Urothelium cell line (cell line): Measurements from ENCODE around the gene STXBP5.
"Not testable (repeated sequence)": the region's sequence is repeated elsewhere in the genome, so short reads cannot be mapped to it uniquely, and the experiment has no call there.

Experiments used
- DNase-seq: peaks from one replicate; pipeline ENCODE4 v3.0.0; 2011; ENCODE audit warnings: low spot score, mixed read lengths
- FAIRE-seq: peaks from 2 replicates; lab custom pipeline; 2011; peaks lifted over from hg19 to GRCh38; lab: Jason Lieb, UNC

Gene STXBP5

DNA sequence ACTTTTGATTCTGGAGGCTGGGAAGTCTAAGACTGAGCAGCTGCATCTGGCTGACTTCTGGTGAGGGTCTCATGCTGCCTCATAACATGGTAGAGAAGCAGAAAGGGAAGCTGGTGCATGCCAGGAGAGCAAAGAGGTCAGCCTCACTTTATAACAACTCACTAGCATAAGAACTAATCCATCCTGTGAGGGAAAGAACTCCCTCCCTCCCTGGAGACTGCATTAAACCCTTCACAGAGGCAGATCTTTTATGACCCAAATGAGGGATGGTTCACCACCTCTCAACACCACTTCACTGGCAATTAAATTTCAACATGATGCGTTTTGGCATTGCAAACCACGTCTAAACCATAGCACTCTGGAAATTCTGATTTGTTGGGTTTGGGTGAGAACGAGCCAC is 33.9 kb downstream of the STXBP5 start:
- FAIRE-seq = no peak
- no peak for DNase-seq

DNA sequence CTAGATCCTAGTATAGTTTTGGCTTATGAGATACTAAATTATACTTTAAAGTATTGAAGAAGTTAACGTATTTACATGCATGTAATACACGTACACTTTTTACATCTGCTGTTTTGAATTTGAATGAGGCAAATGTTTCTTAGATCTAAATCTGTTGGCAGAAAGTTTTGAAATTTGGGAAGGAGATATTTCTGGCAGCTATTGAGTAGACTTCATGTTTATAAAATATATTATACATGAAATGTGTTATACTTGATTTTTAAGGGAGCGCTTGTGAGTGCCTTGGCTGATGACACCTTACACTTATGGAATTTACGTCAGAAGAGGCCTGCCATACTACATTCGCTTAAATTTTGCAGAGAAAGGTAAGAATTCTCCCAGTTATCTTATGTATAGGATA is 34.7 kb downstream of the STXBP5 start:
- FAIRE-seq (no peak), DNase-seq (no peak)

DNA sequence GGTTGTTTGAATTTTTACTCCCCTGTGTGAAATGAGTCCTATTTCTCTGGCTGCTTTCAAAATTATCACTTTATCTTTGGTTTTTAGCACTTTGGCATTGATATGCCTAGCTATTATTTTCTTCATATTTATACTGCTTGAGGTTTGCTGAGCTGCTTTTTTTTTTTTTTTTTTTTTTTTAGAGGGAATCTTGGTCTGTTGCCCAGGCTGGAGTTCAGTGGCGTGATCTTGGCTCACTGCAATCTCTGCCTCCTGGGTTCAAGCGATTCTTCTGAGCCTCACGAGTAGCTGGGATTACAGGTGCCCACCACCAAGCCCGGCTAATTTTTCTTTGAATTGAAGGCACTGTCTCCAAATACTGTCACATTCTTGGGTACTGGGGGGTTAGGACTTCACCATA is 40.6 kb downstream of the STXBP5 start:
- no peak for DNase-seq
- FAIRE-seq = no peak

DNA sequence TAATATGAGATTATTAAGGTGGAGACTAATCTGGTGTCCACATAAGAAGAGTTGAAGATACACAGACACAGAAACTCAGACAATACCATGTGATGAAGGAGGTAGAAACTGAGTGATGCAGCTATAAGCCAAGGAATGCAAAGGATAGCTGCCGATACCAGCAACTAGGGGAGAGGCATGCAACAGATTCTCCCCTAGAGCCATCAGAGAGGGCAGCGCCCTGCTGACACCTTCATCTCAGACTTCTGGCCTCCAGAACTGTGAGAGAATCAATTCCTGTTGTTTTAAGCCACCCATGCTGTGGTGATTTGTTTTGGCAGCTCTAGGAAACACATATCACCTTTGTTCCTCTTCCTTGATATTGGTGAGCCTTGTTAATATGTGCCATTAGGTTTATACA is 41.5 kb downstream of the STXBP5 start:
- no peak for DNase-seq
- no peak for FAIRE-seq

DNA sequence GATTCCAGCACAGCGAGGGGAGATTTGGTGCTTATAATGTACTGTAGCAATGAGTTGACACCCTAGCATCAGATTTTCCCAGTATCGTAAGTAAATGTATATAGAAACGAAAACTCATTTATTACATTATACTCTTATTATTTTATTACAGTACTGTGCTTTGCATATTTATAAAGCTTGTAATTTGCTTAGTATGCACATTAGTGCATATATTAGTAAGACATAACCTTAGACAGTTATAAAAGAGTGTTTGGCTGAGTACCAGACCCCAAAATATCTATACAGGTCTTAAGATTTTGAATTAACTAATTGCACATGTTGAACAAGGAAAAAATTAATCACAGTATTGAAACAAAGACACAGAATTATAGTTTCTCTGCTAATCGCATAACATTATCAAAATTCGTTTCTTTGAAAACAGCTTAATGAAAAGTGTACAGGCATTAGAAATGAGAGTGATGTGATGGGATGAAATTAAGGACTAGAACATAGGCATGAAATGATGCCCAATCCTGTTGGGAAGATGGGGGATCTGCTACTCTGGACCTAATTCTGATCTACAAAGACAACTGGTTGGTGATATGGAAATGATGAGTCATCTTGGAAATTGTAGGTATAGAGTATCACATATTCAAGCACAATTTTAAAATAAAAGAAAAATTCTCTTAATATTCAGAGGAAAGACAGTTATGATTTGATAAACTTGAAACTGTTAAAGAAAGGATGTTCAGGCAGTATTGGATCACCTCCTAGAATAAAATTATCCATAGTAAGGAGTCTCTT is 42.8 kb downstream of the STXBP5 start:
- DNase-seq = no peak
- FAIRE-seq = no peak

DNA sequence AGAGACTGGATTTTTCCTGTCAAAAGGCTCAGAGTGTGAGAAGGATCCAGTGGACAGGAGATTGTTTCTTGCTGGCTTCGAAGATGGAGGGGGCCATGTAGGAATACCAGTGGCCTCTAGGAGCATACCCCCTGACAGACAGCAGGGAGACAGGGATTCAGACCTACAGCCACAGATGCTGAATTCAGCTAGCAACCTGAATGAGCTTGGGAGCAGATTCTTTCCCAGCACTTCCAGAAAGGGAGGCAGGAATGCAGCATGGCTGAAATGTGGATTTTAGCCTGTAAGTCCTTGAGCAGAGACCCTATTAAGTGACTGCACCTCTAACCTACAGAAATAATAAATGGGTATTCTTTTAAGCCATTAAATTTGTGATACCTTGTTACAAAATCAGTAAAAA is 44.6 kb downstream of the STXBP5 start:
- DNase-seq (no peak), FAIRE-seq (no peak)

DNA sequence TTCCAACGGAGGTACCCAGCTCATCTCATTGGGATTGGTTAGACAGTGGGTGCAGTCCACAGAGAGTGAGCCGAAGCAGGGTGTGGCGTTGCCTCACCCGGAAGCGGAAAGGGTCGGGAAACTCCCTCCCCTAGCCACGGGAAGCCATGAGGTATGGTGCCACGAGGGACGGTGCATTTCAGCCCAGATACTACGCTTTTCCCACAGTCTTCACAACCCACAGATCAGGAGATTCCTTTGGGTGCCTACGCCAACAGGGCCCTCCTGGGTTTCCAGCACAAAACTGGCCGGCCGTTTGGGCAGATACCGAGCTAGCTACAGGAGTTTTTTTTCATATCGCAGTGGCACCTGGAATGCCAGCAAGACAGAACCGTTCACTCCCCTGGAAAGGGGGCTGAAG is 46.9 kb downstream of the STXBP5 start:
- DNase-seq (no peak), FAIRE-seq (no peak)

DNA sequence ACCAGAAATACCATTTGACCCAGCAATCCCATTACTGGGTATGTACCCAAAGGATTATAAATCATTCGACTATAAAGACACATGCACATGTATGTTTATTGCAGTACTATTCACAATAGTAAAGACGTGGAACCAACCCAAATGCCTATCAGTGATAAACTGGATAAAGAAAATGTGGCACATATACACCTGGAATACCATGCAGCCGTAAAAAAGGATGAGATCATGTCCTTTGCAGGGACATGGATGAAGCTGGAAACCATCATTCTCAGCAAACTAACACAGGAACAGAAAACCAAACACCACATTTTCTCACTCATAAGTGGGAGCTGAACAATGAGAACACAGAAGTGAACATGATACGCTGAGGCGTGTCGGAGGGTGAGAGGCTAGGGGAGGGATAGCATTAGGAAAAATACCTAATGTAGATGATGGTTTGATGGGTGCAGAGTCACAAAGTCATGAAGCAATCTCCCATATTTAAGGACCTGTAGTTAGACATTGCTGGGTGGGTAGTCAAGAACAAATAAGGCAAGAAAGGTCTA is 50.8 kb downstream of the STXBP5 start:
- not testable (repeated sequence) for FAIRE-seq, DNase-seq

DNA sequence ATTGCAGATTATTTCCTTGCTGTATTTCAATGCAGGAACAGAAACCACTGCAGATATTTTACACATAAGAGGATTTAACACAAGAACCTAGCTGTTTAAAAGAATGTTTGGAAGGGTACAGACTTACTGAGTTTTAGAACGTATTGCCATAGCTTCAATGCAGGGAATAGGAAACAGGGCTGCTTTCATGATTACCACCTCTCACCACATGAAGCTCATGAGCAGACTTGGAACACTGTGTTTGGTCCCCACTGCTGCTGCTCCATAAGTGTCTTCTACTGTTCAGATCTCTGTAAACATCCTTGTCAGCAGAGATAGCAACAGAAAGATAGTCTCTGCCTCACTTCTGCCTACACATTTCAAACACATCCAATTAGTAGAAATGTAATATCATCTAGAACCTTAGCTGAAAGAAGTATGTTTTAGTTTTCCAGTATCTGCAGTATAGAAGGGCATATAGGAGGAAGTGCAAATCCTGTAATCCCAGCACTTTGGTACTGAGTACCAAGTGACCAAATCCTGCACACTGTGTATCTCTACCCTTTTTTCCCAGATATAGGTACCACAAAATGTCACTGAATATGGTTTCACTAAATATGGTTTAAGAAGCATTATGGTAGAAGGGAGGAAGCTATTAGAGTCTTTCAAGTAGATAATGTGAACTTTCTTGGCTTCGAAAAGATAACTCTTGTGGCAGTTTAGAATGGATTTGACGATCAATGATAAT is 51.9 kb downstream of the STXBP5 start:
- no peak for DNase-seq
- FAIRE-seq = no peak

DNA sequence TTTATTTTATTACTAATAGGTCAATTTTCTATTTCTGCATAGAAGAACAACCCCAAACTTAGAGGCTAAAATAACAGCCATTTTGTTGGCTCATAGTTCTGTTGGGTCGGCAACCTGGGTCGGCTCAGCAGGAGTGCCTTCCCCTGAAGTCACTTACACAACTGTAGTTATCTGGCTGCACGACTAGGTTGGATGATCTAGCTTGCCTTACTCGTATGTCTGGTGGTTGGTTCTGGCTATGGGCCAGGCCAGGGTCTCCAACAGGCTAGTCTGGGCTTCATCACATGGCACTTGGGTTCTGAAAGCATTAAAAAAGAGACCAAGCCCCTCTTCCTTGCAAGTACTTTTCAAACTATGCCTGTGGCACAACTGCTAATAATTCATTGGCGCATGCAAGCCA is 53.5 kb downstream of the STXBP5 start:
- no peak for DNase-seq
- no peak for FAIRE-seq

DNA sequence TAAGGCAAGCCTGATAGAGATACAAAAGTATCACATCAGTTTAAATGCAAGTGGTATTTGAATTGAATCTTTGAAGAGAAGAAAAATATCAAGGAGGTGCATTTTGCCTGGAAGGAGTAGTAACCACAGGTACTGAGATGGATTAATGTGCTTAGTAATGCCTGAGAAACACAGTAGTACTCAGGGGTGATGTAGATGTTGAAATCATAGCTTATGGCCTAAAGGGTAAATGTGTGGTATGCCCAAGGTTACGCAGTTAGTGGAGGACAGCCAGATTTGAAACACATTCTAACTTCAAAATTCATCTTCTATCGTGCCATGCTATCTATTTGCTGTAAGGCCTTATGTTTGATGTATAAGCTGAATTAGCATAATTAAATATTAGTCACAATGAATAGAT is 55.9 kb downstream of the STXBP5 start:
- FAIRE-seq (no peak), DNase-seq (no peak)

DNA sequence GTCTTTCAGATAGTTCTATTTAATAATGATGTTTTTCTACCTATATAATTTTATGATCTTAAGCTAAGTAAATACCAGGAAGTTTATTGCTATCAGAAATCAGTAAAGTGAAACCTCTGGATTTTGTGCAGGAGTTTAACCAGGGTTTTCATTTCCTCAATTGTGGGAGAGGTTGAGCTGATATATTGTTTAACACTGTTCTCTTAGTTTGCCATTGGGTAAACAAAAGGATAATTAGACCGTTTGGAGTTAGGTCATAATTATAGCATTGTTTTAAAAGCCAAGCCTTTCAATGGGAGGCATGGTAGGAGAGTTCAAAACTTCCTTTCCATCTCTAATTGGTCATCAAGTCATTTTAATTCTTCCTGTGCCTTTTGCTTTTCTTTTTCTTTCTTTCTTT is 58.7 kb downstream of the STXBP5 start:
- no peak for FAIRE-seq
- no peak for DNase-seq

DNA sequence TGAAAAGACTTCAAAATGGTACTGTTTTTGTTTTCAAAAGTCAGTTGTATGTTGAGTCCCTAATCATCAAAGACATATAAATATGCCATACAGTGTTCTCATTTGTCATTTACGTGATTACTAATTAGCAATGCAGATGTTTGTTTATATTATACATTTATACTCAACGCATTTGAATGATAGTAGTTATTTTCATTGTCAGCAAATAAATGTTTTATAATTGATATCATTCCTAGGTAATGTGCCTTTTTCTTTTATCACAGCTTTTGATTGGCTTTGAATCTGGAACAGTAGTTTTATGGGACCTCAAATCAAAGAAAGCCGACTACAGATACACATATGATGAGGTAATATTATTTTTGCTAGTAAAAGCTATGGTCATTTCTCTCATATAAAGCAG is 62.6 kb downstream of the STXBP5 start:
- DNase-seq = no peak
- FAIRE-seq = no peak

DNA sequence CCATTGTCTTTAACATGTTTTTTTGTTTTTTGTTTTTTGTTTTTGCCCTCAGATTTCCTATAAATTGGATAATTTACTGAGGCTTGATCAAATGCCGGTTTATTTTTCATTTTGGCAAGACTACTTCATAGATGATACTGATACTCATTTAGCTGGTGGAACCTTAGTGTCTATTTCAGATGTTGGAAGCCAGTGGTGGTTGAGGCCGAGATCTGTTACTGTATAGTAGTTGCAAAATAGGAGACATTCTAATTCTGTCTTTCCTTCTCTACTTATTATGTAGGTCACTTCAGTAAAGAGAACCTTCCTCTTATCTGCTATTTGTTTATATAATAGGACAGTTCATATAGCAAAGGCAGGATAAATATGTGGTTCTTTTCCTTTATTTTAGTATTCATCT is 63.4 kb downstream of the STXBP5 start:
- no peak for FAIRE-seq
- DNase-seq = no peak

DNA sequence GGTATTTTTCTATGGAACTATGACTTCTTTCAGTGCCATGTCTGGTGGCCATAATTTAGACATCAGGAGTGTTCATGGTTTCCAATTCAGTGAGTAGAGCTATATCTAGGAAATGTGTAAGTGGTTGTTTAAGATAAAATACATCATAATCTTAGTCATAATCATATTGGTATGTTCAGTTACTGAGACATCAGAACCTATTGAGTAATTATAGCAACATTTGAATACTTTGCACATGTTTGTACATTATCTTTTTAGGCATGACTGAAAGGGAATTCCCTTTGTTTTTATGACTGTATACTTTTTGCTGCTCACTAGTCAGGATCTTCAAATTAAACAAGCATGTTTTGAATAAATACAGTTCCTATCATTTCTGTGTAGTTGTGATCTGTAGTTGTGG is 64.0 kb downstream of the STXBP5 start:
- FAIRE-seq (no peak), DNase-seq (no peak)

DNA sequence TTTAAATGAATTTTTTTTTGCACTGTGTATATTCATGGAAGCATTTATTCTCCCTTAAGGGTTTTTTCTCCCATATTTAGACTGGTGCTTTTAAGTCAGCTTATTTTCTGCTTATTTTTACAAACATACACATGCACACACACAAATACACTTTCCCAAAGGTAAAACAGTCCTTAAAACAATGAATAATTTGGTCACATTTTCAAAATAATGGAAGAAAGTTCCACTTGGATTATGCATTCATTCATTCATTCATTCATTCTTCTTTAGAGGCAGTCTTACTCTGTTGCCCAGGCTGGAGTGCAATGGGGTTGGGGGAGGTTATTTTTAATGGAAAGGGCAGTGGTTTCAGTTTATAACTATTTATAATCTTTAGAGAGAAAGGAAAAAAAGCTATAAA is 69.8 kb downstream of the STXBP5 start:
- DNase-seq = no peak
- FAIRE-seq = no peak

DNA sequence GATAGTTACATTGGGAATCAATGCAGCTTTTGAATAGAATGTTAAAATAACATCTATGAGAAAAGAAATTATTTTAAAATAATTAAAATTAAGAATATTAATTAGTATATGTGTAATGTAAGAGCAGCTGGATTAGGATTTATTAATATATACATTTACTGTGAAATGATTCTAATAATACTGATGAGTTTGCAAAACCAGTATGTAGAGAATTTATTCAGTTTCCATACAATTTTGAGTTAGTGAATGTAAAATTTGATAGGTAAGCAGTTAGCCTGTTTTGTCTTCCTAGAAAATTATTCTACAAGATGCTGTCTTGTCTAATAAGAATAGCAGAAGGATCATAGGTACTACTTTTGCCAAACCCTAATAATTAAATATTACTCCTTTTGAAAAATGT is 70.6 kb downstream of the STXBP5 start:
- no peak for DNase-seq
- no peak for FAIRE-seq

DNA sequence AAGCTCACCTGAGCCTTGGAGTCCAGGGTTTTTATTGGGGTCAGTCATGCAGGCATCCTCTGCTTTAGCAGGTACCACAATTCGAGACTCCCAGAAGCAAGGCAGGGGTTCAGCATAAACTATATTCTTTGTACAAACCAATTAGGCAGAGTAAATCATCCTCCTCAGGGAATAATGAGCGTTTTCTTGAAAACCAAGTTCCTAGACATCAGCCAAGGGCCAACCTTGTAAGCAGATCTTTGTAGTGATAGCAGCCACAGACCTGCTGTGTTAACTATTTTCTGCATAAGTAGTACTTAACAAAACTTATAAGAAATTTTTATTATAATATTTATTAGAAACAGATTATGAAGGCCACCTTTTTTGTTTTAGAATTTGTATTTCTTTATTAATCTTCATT is 74.7 kb downstream of the STXBP5 start:
- no peak for FAIRE-seq
- DNase-seq = no peak

DNA sequence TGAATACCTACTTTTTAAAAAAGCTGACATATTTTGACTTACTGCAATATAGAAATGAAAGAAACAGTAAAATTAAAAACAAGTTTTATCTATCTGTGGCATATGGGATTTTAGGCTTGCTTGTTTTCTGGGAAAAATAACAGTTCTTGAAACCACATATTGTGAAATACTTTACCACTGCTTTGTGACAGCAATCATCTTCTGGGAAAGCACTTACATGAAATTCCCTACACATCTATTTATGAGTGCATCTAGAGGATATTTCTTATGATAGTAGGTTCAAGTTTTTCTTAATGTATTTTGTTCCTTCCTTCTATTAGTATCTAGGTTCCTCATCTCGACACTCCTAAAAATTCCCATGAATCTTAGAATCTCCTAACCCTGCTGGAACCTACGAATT is 75.2 kb downstream of the STXBP5 start:
- FAIRE-seq (no peak), DNase-seq (no peak)

DNA sequence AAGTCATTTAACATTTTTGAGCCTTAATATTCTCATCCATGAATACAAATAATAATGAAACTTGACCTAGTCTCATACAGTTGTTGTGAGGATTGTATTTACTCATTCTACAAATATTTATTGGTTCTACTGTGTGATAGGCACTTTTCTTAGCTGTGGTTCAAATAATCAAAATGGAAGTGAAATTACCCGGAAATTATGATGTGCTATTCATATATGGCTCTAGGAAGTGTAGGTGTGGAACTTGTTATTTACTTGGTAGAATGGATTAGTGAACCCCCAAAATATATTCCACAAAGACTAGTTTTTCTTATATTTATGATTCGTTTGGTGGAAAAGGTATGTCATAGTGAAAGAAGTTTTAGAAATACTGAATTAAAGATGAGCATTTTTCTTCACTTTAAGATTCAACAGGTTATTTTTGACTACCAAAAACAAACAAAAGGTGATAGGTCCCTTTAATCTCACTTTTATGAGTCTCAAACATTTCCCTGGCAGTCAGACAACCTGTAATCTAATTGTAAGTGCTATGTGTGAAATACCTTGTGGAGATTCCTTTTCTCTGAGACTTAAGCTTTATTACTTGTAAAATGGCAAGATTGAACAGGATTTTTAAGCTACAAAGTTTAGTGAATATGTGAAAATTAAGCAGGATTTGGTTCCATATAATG is 77.8 kb downstream of the STXBP5 start:
- FAIRE-seq (no peak), DNase-seq (no peak)

DNA sequence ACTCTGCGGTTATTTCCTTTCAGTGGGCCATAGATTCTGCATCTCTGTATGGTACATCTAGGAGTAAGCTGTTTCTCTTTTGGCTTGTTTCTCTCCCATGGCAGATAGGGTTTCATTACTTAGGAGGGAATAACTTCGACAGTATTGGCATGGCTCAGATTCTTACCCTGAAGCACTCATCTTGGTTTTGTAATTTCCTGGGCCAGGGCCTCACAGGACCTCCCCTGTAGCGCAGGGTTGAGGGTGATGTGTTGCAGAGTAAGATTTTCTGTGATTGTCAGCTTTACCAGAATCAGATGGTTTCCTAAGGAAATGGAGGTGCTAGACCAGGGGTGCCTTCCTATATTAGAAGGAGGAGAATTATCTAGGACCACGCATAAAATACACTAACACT is 78.3 kb downstream of the STXBP5 start:
- DNase-seq (no peak), FAIRE-seq (no peak)

DNA sequence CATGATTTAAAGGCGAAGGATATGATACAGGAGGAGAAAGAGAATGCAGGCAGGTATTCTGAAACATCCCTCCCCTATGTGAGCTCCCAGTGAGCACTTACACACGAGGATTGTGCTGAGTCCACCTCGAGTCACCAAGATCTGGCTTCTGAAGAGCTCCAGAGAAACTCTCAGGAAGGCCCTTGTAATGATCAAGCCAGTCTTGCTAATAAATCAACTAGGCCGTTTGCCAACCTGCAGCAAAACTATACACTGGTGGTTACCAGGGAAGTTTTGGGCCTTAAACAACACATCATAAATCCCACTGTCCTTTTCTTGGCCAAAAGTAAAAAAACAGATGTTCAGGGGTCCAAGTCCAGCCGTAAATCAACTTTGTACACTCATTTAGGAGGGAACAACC is 79.2 kb downstream of the STXBP5 start:
- DNase-seq (no peak), FAIRE-seq (no peak)
